HG02885 (cell line): ENCODE measurements around the gene KATNIP.

Source experiments
- ATAC-seq: cut with Tn5 transposase; IDR thresholded peaks from one replicate; pipeline ENCODE4 v1.9.1; 2021; ENCODE audit warnings: mild to moderate bottlenecking; ENCODE audit not compliant: unreplicated experiment, poor library complexity

KATNIP gene

GRCh38 chr16:27576729-27577128, 26.8 kb downstream of the KATNIP start:
- ATAC-seq, result no peak

GRCh38 chr16:27579087-27579980, 29.4 kb downstream of the KATNIP start:
- ATAC-seq, result no peak

GRCh38 chr16:27582883-27583282, 32.9 kb downstream of the KATNIP start:
- no peak for ATAC-seq

GRCh38 chr16:27583634-27584033, 33.7 kb downstream of the KATNIP start:
- ATAC-seq, result no peak

DNA sequence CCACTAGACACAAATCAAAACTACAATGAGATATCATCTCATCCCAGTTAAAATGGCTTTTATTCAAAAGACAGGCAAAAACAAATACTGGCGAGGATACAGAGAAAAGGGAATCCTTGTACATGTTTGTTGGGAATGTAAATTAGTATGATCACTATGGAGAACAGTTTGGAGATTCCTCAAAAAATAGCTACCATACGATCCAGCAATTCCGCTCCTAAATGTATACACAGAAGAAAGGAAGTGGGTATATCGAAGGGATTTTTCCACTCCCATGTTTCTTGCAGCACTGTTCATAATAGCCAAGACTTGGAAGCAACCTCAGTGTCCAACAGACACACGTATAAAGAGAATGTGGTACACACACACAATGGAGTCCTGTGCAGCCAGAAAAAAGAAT, 35.3 kb downstream of the KATNIP start:
- no peak for ATAC-seq

GRCh38 chr16:27586711-27587110, 36.8 kb downstream of the KATNIP start:
- no peak for ATAC-seq

DNA sequence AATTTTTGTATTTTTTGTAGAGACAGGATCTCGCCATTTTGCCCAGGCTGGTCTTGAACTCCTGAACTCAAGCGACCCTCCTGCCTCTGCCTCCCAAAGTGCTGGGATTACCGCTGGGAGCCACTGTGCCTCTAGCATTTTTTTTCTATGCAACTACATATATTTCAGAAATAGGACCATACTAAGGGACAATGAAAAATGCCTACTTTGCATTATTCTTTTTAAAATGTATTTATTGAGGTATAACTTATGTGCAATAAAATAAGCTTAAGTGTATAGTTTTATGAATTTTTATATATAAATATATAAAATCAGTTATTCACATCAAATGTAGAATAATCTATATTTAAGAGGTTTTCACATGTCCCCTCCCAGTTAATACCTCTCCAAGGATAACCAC, 38.1 kb downstream of the KATNIP start:
- ATAC-seq, result no peak

- ATAC-seq, result no peak
Observed at GRCh38 chr16:27591837-27592236, 41.9 kb downstream of the KATNIP start.

DNA sequence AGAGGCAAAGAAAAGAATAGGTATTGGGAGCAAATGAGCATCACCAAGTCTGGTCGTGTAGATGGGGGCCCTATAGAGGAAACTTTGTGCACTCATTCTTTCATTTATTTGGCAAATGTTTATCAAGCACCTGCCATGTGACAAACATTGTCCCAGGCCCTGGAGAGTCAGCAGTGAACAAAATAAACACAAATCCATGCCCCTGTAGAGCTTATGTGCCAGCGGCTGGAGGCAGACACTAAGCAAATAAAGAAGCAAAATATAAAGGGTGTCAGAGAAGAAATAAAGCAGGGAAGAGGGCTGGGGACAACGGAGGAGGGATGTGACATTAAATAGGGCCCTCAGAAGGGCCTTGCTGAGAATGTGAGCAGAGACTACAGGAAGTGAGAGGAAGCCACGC, 45.5 kb downstream of the KATNIP start:
- ATAC-seq, result no peak

GRCh38 chr16:27595993-27596392, 46.0 kb downstream of the KATNIP start:
- ATAC-seq, result no peak

- ATAC-seq, result no peak
Observed at GRCh38 chr16:27596411-27596810, 46.5 kb downstream of the KATNIP start.

- ATAC-seq, result no peak
Observed at GRCh38 chr16:27597361-27597760, 47.4 kb downstream of the KATNIP start.

DNA sequence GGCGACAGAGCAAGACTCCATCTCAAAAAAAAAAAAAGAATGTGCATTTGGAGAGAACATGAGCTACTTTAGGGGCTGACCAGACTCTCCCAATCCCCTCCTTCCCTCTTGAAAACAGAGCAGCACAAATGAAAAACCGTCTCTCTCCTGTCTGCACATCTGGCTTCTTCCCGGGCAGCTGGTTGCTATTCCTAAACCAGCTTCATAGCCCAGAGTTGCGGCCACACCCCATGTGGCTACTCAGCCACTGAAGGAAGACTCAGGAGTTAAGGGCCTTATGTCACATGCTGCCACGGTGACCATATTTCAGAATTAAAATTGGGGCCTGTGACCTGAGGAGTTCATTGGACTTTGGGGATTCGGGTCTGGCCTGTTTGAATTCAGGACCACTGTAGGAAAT, 48.3 kb downstream of the KATNIP start:
- no peak for ATAC-seq

DNA sequence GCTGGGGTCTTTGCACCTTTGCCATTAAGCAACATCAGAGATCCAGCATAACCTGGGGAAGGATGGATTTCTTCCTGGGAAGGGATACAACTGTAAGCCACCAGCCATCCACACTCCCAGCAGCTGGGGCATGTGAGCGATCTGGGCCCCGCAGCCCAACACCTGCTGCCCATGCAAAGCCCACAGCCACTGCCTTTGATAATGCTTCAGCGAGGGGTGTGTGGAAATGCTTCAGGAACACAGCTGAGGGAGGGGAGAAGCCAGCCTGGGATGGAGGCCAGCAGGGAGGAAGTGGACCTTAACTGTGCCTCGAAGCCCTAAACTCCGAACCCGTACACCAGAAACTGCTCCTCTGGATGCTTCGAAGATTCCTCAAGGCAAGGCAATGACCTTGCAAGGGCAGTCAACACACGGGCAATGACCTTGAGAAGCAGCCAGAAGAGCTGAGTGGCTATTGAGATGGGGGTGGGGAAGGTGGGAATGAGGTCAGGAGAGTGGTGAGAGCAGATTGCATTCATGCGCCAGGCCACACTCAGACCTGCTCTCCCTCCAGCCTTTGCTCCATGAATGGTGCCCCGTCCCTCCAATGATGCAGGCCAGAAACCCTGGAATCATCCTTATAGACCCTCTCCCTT, 49.1 kb downstream of the KATNIP start:
- no peak for ATAC-seq

DNA sequence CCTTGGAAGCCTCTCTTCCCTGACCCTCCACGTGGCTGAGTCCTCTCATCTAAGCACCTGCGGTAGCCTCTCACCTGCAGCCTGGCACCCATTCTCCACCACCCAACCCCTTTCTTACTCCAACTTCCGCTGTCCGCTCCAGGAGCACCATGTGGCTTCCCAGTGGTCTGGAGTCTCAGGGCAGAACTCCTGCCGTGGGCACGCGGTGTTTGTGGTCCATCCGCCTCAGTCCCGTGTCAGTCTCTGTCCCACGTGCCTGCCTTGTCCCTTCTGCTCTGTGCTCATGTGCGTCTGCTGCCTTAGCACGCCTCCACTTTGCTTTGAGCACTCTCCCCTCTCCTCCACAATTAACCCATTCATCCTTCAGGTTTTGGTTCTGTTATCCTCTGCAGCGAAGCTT, 49.7 kb downstream of the KATNIP start:
- ATAC-seq, result no peak
